Activated CD8-positive, alpha-beta memory T cell treated with anti-CD3 and anti-CD28 coated beads for 36 hours (primary cell): ENCODE results near the gene KPNA2. TPM values are rescaled to one million over a fixed set of nuclear protein-coding genes. Genes with fewer than 3 reads are reported as not detected.

Experiments
- CTCF ChIA-PET: fragments of 350-600 bp; sonication (Branson Sonifier 250); formaldehyde crosslinking; loops from one replicate; lab custom pipeline; 2021; ENCODE audit warnings: antibody characterized with exemption; lab: Charles Lee
- POLR2A ChIA-PET: fragments of 350-600 bp; sonication (Branson Sonifier 250); formaldehyde crosslinking; loops from one replicate; lab custom pipeline; 2021; ENCODE audit warnings: antibody characterized with exemption; lab: Charles Lee
- total RNA-seq, 2 experiments: library from RNA; stranded (reverse); gene quantifications; one replicate each; pipeline ENCODE4 v1.2.3, GENCODE V29; 2021

Gene KPNA2
- 100 to 1,000 TPM; 233 to 237 TPM for total RNA-seq

DNA sequence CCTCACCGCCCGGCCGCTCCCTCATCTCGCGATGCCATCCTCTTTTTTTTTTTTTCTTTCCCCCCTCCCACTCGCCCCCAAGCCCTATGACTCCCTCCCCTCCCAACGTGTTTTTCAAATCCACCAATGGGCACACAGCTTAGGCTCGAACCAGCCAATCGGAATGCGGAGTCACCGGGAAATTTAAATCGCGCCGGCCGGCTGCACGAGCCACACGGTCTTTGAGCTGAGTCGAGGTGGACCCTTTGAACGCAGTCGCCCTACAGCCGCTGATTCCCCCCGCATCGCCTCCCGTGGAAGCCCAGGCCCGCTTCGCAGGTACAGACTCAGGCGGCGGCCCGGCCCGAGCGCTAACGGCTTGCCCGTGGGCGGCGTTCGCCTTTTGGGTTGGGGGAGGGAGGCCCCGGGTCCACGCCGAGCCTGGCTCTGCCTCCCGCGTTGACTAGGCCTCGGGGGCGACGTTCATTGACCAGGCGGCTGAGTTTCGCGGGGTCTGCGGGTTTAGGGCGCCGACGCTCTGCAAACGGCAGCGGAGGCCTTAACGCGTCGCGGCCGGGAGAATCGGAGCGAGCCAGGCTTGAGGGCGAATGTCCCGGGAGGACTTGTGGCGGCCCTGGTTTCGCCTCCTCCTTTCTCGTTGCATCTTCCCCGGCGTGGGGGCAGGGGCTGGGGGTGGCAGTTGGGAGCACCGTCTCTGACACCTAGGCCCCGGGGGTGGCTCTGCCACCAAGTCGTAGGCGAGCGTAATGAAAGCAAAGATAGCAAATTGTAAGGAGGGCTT lies at the start of gene KPNA2:
Gene KPNA2, plus strand, starts transcription at position 213 of the 781 bp plus-strand sequence. CDS start 1,398 bp downstream, outside the sequence.
- ChIA-PET CTCF (interaction anchor here (0.8 kb wide), 1 partner anchor 14 kb away, joined by 3 read pairs; no protein-coding TSS in a partner anchor), POLR2A (interaction anchor here (0.6 to 2.4 kb wide), 6 partner anchors 16 to 365 kb away, joined by 3 to 10 read pairs (median 3); partner anchors contain the start of gene C17orf58)

DNA sequence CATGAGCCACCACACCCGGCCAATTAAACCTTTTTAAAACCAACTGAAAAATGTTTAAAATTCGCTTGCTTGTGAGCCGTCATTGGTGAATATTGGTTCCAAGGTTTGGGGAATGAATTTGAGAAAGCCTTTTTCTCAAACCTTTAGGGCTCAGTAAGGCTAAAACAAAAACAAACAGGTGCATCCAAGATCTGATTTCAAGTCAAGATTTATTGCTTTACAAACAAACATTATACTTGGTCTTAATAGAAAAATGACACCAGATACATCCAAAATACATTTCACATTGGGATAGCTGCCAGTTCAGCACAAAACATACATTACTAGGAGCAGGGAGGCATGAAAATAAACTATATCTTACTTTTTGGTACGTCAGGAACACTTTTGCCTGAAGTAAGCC lies 44.6 kb upstream of the KPNA2 start:
- CTCF ChIA-PET = no interaction called here
- POLR2A ChIA-PET = no interaction called here

- ChIA-PET POLR2A (no interaction called here), CTCF (no interaction called here)
Measured at GRCh38 chr17:67992548-67993152, 42.9 kb upstream of the KPNA2 start.

DNA sequence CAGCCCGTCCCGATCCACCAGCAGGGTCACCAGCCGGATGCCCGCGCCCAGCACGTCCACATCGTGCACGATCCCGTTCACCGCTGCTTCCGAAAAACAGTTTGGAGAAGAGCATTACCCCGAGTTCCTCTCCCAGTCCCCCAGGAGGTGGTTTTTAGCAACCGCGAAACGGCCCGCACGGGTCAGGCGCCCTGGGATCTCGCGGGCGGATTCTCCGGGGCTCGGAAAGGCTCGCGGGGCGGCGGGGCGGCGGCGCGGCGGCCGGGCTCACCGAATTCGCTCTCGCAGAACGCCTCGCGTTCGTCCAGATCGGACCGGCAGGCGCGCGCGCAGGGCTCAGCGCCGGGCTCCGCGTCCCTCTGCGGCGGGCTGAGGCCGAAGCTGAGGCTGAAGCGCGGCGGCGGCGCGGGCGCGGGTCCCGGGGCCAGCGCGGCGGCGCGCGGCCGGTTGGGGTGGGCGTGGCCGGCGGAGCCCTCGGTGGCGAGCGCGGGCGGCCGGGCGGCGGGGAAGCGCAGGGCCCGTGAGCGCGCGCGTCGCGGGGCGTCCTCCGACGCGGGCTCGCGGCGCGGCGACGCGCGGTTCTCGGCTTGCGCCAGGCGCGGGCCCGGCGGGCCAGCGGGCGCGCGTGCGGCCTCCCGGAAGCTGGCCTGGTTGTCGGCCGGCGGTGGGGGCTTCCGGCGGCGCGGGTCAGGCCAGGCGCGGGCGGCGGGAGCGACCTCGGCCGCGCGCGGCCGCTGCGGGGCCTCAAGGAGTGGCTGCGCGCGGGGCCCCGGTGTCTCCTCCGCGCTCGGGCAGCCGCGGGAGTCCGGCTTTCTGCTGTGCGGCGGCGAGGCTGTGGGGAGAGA lies 42.2 kb upstream of the KPNA2 start:
- ChIA-PET POLR2A (no interaction called here), CTCF (no interaction called here)

DNA sequence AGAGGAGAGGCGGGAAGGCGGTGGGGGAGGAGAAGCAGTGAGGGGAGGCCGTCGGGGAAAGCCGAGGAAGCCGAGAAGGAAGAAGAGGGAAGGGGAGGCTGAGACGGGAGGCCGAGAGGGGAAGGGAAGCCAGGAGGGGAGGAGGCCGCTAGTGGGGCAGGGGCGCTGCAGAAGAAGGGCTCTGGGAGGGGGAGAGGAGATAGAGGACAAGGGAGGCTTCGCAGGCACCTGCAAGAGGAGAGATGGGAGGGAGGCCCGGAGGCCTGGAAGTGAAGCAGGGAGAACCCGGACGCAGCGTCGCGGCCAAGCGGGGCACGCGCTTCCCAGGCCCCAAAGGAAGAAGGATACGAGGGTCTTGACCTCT lies 41.6 kb upstream of the KPNA2 start:
- CTCF ChIA-PET = no interaction called here
- POLR2A ChIA-PET = no interaction called here

DNA sequence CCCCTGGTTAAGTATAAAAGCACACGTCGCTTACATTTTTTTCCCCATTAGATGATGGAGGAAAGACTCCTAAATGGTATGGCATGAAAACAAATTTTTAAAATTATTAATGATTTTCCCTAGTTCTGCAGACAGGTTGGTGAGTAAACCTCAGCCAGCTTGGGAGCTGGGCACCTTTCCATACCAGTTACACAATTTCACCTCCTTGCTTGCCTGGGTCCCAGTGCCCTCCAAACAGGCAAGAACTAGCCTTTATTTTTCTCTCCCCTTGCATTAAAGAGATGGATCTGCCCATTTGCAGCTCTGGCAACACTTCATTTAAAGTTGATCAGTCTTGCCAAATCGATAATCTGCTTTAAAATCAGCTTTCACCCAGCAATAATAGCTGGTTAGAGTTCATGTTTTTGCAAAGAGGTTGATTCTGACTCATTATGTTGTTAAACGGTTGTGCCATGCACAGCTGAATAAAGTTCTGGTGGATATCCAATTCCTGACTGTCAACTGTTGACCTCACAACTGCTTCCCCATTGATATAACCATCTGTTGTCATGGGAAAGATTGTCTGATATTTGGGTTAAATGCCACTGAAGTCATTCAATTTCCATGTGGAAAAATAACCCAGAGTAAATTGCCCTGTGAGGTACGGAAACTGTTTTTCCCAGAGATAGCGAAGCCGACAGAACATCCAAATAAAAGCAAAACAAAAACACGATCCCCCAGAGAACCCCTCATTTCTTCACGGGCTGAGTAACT lies 40.5 kb upstream of the KPNA2 start:
- ChIA-PET POLR2A (no interaction called here), CTCF (no interaction called here)

- POLR2A ChIA-PET = interaction anchor here (1.0 to 2.4 kb wide), 2 partner anchors 24 to 40 kb away, joined by 3 to 8 read pairs; partner anchors contain the start of gene KPNA2
- CTCF ChIA-PET = no interaction called here
Measured at GRCh38 chr17:67995570-67996263, 39.8 kb upstream of the KPNA2 start.

- ChIA-PET POLR2A (interaction anchor here (0.6 to 2.4 kb wide), 4 partner anchors 9 to 73 kb away, joined by 3 to 8 read pairs (median 3); partner anchors contain the start of gene KPNA2), CTCF (interaction anchor here (1.0 kb wide), 2 partner anchors 13 to 15 kb away, joined by 4 read pairs; no protein-coding TSS in a partner anchor)
Measured at GRCh38 chr17:67996301-67997171, 39.0 kb upstream of the KPNA2 start, which contains the start of gene C17orf58. Gene C17orf58 (minus strand): TSS chr17:67996469. CDS start chr17:67996198, 271 bp downstream.

DNA sequence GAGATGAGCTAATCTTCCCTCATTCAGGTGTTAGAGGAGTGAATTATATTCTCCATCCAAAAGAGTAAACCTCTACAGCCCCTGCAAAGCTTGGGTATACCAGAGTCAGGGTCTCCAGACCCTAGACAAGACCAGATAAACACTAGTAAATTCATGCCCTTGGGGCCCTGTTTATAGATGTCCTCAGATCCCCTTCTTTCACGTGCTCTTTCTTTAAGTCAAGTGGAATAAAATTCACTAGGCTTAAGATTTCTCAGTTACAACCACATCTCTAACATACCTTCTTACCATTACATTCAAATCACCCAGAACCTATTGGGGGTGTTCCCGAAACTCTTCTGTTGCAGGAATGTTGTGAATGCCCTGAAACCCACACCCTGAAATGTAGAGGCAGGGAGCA lies 37.1 kb upstream of the KPNA2 start:
- ChIA-PET CTCF (no interaction called here), POLR2A (interaction anchor here (0.6 kb wide), 1 partner anchor 17 kb away, joined by 3 read pairs; no protein-coding TSS in a partner anchor)

- ChIA-PET POLR2A (no interaction called here), CTCF (no interaction called here)
Measured at GRCh38 chr17:67999291-67999911, 36.1 kb upstream of the KPNA2 start.

- CTCF ChIA-PET = no interaction called here
Measured at GRCh38 chr17:68004201-68004600, 31.3 kb upstream of the KPNA2 start.

DNA sequence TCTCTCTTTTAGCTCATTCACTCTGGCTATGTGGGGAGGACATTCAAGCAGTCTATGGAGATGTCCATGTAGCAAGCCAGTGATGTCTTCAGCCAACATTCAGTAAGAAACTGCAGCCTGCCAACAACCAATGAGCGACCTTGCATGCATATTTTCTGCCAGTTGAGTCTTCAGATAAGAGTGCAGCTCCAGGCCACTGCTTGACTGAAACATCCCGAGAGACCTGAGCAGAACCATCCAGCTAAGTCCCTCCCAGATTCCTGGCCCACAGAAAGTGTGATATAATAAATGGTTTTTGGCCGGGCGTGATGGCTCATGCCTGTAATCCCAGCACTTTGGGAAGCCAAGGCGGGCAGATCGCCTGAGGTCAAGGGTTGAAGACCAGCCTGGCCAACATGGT lies 28.7 kb upstream of the KPNA2 start:
- POLR2A ChIA-PET = interaction anchor here (0.9 kb wide), 1 partner anchor 53 kb away, joined by 3 read pairs; no protein-coding TSS in a partner anchor

More at GRCh38 chr17:68004201-68004600, 31.3 kb upstream of the KPNA2 start:
- POLR2A ChIA-PET = no interaction called here

GRCh38 chr17:68011199-68011665 lies 24.3 kb upstream of the KPNA2 start:
- ChIA-PET POLR2A (no interaction called here), CTCF (interaction anchor here (0.7 to 1.2 kb wide), 4 partner anchors 8 to 104 kb away, joined by 3 to 4 read pairs (median 4); no protein-coding TSS in a partner anchor)

More for the DNA sequence above, 28.7 kb upstream of the KPNA2 start:
- CTCF ChIA-PET = interaction anchor here (1.2 kb wide), 1 partner anchor 53 kb away, joined by 3 read pairs; no protein-coding TSS in a partner anchor

DNA sequence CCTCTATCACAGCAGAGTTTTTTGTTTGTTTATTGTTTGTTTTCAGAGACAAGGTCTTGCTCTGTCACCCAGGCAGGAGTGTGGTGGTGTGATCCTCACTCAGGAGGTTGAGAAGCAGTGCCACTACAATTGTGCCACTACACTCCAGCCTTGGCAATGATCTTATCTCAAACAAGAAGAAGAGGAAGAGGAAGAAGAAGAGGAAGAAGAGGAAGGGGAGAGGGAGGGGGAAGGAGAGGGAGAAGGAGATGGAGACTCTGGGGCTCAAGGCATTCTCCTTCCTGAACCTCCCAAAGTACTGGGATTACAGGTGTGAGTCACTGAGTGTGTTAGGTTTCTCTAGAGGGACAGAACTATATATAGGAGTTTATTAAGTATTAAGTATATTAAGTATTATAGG lies 22.1 kb upstream of the KPNA2 start:
- ChIA-PET CTCF (no interaction called here), POLR2A (no interaction called here)

DNA sequence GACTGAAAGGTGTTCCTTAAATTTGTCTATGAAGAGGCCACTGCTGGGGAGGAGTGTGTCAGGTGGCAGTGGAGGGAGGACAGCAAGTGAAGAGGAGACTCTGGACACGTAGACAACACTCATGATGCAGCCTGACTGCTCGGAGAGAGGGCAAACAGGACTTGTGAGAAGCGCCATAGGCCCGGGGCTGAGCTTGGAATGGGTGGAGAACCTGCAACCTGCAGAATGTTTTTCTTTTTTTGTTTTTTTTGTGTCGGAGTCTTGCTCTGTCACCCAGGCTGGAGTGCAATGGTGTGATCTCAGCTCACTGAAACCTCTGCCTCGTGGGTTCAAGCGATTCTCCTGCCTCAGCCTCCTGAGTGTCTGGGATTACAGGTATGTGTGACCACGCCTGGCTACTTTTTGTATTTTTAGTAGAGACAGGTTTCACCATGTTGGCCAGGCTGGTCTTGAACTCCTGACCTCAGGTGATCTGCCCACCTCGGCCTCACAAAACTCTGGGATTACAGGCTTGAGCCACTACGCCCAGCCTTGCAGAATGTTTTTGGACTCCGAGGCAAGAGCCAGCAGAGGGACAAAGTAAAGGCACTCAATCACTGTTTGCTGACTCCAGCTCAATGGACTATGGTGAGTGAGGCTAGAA lies 20.3 kb upstream of the KPNA2 start:
- CTCF ChIA-PET = no interaction called here
- POLR2A ChIA-PET = interaction anchor here (0.7 kb wide), 1 partner anchor 17 kb away, joined by 3 read pairs; no protein-coding TSS in a partner anchor

GRCh38 chr17:68016838-68017237 lies 18.7 kb upstream of the KPNA2 start:
- ChIA-PET POLR2A (no interaction called here), CTCF (interaction anchor here (0.7 kb wide), 1 partner anchor 14 kb away, joined by 3 read pairs; no protein-coding TSS in a partner anchor)
